Chondrocyte (in vitro differentiated cells): ENCODE data around the gene CSK. TPM values are rescaled to one million over a fixed set of nuclear protein-coding genes. Genes with fewer than 3 reads are reported as not detected.

ENCODE experiments used
- DNase-seq: peaks from one replicate; pipeline ENCODE4 v3.0.0; 2021; ENCODE audit warnings: mixed read lengths, low spot score
- H3K27ac Mint-ChIP-seq: one replicate; pipeline ENCODE4 v1.8.0; 2021; ENCODE audit warnings: mild to moderate bottlenecking, moderate library complexity, mixed read lengths; ENCODE audit not compliant: unreplicated experiment
- H3K27me3 Mint-ChIP-seq: 2 replicates; pipeline ENCODE4 v1.8.0; 2021; ENCODE audit warnings: low read depth, mixed read lengths
- H3K36me3 Mint-ChIP-seq: 2 replicates; pipeline ENCODE4 v1.8.0; 2021; ENCODE audit warnings: low read depth, mixed read lengths
- H3K4me1 Mint-ChIP-seq: 2 replicates; pipeline ENCODE4 v1.8.0; 2021; ENCODE audit warnings: low read depth, mild to moderate bottlenecking, mixed read lengths
- H3K4me3 Mint-ChIP-seq: one replicate; pipeline ENCODE4 v1.8.0; 2021; ENCODE audit warnings: mild to moderate bottlenecking, moderate library complexity, mixed read lengths; ENCODE audit not compliant: unreplicated experiment
- H3K9me3 Mint-ChIP-seq: 2 replicates; pipeline ENCODE4 v1.8.0; 2021; ENCODE audit warnings: low read depth, mixed read lengths
- CTCF ChIP-seq: fragments of 200-600 bp; sonication (generic); IDR thresholded peaks from 2 replicates; pipeline ENCODE4 v1.5.0; 2021; ENCODE audit warnings: antibody characterized with exemption, mild to moderate bottlenecking, moderate library complexity
- total RNA-seq: library from RNA; stranded (reverse); gene quantifications from 3 replicates; pipeline ENCODE4 v1.2.1, GENCODE V29; 2021

CSK gene
- total RNA-seq, 1 donor from 2014 or later, result 39.9 TPM

- DNase-seq, result no peak
- H3K9me3 Mint-ChIP-seq, result no peaks in the 10 kb centered on the region
- H3K4me1 Mint-ChIP-seq, result peaks cover 22% of the 10 kb centered on the region
- no peaks in the 10 kb centered on the region for H3K27me3 Mint-ChIP-seq
- no peak overlapping the region for H3K27ac Mint-ChIP-seq
- peaks cover 8% of the 10 kb centered on the region for H3K36me3 Mint-ChIP-seq
- TF ChIP-seq CTCF, result no peak
- H3K4me3 Mint-ChIP-seq, result peak overlapping the region; percentile 90
Observed at GRCh38 chr15:74841891-74842373, 60.1 kb downstream of the CSK start.

- no peaks in the 10 kb centered on the region for H3K27me3 Mint-ChIP-seq
- H3K9me3 Mint-ChIP-seq, result no peaks in the 10 kb centered on the region
- peak; percentile 81 for TF ChIP-seq CTCF
- H3K4me1 Mint-ChIP-seq, result peaks cover 22% of the 10 kb centered on the region
- DNase-seq, result no peak
- H3K27ac Mint-ChIP-seq, result peak within 1 kb of the TSS; percentile 96
- H3K36me3 Mint-ChIP-seq, result peaks cover 13% of the 10 kb centered on the region
- H3K4me3 Mint-ChIP-seq, result peak within 1 kb of the TSS; percentile 90
Observed at GRCh38 chr15:74842581-74843444, 60.9 kb downstream of the CSK start, which contains the start of gene ULK3. Gene ULK3 (minus strand): TSS chr15:74843156. CDS start chr15:74843105, 51 bp downstream.

- peaks cover 22% of the 10 kb centered on the region for H3K4me1 Mint-ChIP-seq
- H3K27ac Mint-ChIP-seq, result peak overlapping the region; percentile 96
- no peaks in the 10 kb centered on the region for H3K9me3 Mint-ChIP-seq
- TF ChIP-seq CTCF, result no peak
- peak overlapping the region; percentile 72 for H3K4me3 Mint-ChIP-seq
- H3K36me3 Mint-ChIP-seq, result peaks cover 15% of the 10 kb centered on the region
- no peaks in the 10 kb centered on the region for H3K27me3 Mint-ChIP-seq
- no peak for DNase-seq
Observed at GRCh38 chr15:74843445-74843828, 61.6 kb downstream of the CSK start.

GRCh38 chr15:74843891-74844299, 62.0 kb downstream of the CSK start:
- peak overlapping the region; percentile 72 for H3K4me3 Mint-ChIP-seq
- H3K9me3 Mint-ChIP-seq, result no peaks in the 10 kb centered on the region
- no peak overlapping the region for H3K27ac Mint-ChIP-seq
- no peak for DNase-seq
- peaks cover 22% of the 10 kb centered on the region for H3K4me1 Mint-ChIP-seq
- peaks cover 15% of the 10 kb centered on the region for H3K36me3 Mint-ChIP-seq
- TF ChIP-seq CTCF, result no peak
- H3K27me3 Mint-ChIP-seq, result no peaks in the 10 kb centered on the region

GRCh38 chr15:74844319-74845207, 62.7 kb downstream of the CSK start:
- TF ChIP-seq CTCF, result no peak
- H3K27me3 Mint-ChIP-seq, result no peaks in the 10 kb centered on the region
- DNase-seq, result no peak
- H3K4me1 Mint-ChIP-seq, result peaks cover 22% of the 10 kb centered on the region
- no peaks in the 10 kb centered on the region for H3K9me3 Mint-ChIP-seq
- peaks cover 18% of the 10 kb centered on the region for H3K36me3 Mint-ChIP-seq
- no peak overlapping the region for H3K27ac Mint-ChIP-seq
- H3K4me3 Mint-ChIP-seq, result no peak overlapping the region
